Stimulated activated CD4-positive, alpha-beta T cell treated with anti-CD3 and anti-CD28 coated beads, Interleukin-12 subunit alpha, Interleukin-12 subunit beta, amount 100 ng/mL, for 24 hours (primary cell): ENCODE data around the gene MMP17.

Experiments used
- DNase-seq, 2 experiments: peaks; one replicate each; pipeline ENCODE4 v3.0.0-alpha.2; 2020; ENCODE audit warnings: low read depth in 2 of 2

Gene MMP17

DNA sequence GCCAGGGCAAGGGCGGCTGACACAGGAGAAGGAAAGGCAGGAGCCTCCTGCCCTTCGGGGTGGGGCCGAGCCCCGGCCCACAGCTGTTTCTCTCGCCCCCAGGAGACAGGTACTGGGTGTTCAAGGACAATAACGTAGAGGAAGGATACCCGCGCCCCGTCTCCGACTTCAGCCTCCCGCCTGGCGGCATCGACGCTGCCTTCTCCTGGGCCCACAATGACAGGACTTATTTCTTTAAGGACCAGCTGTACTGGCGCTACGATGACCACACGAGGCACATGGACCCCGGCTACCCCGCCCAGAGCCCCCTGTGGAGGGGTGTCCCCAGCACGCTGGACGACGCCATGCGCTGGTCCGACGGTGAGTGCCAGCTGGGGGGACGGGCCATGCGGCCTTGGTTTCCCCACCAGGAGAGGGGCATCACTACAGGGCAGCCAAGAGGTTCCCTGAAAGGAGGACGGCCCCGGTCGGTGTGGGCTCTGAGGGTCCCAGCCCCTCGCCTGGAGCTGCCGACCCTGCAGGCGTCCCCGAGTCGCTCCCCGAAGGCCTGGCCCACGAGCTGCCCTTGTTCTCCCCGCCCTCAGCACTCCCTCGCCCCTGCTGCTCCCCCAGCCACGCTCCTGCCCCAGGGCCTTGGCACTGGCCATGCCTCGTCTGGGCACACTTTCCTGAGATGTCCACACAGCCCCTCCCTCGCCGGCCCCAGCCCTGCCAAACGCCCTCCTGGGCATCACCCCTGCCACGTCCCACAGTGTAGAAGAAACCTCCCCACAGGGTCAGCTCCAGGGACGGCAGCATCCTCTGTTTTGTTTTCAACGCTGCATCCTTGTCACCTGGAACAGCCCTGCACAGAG is 21.7 kb downstream of the MMP17 start:
- no peak for DNase-seq

DNA sequence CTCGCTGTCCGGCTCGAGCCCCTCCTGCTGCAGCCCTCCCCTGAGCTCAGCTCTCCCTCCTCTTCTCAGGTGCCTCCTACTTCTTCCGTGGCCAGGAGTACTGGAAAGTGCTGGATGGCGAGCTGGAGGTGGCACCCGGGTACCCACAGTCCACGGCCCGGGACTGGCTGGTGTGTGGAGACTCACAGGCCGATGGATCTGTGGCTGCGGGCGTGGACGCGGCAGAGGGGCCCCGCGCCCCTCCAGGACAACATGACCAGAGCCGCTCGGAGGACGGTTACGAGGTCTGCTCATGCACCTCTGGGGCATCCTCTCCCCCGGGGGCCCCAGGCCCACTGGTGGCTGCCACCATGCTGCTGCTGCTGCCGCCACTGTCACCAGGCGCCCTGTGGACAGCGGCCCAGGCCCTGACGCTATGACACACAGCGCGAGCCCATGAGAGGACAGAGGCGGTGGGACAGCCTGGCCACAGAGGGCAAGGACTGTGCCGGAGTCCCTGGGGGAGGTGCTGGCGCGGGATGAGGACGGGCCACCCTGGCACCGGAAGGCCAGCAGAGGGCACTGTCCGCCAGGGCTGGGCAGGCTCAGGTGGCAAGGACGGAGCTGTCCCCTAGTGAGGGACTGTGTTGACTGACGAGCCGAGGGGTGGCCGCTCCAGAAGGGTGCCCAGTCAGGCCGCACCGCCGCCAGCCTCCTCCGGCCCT is 22.8 kb downstream of the MMP17 start:
- DNase-seq = no peak

DNA sequence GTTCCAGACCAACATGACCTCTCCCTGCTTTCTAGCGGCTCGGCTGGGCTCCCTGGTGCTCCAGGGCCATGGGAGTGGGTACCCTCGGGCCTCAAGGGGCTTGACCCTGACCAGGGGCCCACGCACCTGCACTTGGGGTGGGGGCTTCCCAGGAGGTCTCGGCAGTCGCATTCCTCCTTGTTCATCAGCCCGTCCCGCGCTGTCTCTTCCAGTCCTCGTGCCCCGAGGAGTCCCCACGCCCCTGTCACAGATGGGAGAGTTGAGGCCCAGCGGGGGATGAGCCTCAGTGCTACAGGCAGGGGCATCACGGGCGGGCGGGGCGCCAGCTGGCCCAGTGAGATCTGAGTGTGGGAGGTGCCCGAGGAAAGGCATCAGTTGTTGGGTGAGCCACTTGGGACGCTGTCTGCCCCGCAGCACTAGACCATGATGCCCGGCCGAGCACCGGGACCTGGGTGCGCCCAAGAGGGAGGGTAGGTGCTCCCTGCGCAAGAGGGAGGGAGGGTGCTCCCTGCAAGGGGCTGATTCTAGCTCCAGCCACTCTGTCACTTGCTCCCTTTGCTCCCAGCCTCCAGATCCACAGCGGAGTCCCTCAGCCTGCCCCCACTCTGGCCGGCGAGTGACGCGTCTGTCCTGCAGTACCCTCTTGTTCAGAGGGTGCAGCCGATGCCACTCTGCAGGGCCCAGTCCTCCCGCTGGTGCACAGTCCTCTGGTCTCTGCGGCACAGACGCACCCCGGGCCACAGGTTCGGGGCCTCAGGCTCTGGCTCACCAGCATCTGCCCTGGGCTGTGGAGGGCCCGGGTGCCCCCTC is 23.8 kb downstream of the MMP17 start:
- DNase-seq = no peak

DNA sequence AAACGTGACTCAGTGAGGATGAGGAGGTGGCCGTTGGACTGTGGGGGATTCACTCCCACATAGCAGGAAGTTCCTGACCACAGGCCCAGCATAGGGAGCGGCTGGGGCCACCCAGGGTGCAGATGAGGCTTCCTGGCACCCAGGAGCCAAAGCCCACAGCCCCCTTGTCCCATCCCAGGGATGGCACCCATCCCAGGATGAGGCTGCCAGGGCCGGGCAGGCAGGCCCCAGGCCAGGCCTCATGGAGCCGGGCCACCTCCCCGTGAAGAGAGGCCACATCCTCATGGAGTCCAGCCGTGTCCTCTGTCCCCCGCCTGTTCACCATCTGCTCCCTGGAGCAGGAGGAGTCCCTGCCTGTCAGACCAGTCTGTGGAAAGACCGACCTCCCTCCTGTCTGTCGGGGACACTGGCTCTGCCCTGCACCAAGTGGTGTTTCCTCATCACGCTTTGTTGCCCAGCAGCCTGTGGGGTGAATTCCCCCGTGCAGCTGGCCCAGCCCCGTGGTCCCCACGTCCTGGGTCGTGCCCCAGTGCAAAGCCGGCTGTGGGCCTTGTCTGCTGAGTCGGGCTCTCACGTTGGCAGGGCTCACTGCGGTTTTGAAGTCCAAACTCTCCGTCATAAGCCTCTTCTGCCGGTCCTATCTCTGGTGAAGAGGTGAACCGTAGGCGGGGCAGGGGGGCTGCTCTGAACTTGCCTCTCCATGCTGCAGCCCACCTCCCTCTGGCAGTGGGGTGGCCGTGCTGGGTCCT is 24.5 kb downstream of the MMP17 start:
- no peak for DNase-seq

DNA sequence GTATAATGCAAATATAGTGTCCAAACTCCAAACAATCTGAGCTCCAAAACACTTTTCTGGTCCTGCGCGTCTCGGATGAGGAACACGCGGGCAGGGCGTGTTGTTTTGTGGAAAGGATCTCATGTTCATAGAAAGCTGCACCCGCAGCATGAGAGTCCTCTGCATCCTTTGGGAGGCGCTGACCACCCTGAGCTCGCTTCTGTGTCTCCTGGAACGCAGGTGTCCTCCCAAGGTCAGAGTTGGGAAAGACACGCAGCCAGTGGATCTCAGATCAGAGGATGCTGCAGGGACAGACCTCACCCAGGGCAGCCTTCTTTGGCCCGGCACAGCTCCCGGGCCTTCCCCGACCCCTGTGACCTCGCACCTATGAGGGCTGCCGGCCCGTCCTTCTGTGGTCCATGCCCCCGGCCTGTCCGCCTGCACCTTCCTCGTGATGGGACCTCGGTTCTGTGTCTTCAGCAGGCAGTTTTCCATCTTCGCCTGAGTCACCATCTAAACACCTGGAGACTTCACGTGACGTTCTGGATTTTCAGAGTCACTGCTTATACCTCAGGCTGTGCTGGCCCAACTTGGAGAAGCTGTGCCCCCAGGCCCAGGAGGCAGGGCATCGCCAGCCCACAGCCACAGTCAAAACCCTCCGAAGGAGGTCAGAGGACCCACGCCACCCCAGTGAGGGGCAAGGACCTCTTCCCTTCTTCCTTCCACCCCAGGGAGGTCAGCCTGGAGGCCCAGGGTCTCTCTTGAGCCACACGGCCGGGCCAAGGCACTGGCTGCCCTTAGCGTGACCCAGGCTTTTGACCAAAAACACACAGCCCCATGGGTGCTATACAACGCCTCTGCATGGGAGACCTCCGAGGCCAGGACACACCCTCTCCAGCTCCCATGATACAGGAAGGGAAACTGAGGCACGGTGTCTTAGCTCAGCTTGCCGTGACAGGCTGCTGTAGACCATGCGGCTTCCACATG is 25.9 kb downstream of the MMP17 start:
- DNase-seq = no peak

DNA sequence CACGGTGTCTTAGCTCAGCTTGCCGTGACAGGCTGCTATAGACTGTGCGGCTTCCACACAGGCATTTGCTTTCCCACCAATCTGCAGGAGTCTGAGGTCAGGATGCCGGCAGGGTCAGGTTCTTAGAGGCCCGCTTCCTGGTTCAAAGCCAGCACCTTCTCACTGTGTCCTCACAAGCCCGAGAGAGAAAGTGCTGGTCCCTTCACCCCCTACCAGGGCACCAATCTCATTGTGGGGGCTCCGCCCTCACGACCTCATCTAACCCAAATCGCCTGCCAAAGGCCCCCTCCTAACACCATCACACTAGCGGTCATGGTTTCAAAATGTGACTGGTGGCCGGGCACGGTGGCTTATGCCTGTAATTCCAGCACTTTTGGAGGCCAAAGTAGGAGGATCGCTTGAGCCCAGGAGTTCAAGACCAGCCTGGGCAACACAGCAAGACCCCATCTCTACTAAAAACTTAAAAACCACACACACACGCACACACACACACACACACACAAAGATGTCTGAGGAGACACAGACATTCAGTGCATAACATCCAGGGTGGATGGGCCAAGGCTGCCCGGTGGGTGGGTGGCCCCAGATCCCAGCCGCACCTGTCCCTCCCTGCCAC is 26.8 kb downstream of the MMP17 start:
- DNase-seq = no peak

DNA sequence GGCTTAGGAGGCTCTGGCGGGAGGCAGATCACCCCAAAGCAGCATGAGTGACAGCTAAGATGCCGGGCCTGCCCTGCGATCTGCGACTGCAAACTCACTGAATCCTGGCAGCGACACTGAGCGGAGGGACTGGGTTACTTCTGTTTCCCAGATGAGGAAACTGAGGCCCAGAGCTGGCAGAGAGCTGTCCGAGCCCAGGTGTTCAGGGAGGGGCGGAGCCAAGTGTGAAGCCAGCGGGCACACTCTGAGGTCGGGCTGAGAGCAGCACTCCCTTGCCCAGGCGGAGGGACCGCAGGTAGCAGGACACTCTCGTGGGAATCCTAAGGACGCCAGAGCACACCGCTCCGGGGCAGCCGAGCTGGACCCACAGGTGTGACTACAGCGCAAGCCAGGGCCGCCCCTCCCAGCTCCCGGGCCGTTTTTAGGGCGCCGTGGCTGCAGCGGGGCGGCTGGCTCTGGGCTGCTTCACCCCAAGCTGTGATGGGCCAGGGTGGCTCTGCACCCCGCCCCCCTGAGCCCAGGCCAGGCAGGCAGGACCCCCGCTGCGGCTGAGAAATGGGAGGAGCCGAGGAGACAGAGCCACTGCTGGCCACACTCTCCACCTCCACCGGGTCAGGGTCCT is 27.4 kb downstream of the MMP17 start:
- no peak for DNase-seq

DNA sequence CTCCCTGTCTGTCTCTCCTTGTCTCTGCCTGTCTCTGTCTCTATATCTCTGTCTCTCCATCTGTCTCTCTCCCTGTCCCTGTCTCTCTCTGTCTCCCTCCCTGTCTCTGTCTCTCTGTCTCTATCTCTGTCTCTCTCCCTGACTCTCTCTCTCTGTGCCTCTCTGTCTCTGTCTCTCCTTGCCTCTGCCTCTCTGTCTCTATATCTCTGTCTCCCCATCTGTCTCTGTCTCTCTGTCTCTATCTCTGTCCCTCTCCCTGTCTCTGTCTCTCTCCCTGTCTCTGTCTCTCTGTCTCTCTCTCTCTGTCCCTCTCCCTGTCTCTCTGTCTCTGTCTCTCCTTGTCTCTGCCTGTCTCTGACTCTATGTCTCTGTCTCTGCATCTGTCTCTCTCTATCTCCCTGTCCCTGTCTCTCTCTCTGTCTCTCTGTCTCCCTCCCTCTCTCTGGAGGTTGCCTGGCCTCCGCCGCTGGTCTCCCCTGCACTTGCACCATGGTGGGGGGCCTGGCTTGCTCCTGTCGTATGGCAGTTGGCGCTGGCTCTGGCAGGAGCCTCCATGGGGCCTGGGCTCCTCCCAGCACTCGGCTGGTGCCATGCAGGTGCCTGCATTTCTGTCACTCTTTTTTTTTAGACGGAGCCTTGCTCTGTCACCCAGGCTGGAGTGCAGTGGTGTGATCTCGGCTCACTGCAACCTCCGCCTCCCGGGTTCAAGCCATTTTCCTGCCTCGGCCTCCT is 28.3 kb downstream of the MMP17 start:
- DNase-seq = no peak

DNA sequence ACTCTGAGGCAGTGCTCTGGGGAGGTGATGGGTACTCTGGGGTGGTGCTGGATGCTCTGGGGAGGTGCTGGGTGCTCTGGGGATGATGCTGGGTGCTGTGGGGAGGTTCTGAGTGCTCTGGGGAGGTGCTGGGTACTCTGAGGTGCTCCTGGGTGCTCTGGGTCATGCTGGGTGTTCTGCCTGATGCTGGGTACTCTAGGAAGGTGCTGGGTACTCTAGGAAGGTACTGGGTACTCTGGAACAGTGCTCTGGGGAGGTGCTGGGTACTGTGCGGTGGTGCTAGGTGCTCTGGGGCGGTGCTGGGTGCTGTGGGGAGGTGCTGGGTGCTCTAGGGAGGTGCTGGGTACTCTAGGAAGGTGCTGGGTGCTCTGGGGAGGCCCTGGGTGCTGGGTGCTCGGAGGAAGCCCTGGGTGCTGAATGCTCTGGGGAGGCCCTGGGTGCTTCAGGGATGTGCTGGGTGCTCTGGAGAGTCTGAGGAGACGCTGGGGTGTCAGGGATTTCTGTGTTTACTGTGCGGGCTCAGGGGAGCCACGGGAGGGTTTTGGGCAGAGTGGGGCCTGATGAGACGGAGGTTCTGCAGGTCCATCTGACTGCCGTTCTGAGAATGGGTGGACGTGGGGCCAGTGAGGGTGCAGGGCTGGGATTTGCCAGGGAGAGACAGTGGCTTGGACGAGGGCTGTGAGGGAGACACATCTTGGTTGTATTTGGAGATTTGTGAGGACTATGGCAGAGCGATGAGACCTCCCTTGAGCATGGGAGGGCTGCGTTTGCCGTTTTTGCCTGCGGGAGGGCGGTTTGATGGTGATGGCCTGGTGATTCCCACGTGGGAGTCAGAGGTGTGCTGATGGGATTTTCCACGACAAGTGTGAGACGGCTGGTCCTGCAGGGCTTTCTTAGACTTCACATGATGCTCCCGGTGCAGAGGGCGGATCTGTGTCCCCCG is 30.0 kb downstream of the MMP17 start:
- no peak for DNase-seq

DNA sequence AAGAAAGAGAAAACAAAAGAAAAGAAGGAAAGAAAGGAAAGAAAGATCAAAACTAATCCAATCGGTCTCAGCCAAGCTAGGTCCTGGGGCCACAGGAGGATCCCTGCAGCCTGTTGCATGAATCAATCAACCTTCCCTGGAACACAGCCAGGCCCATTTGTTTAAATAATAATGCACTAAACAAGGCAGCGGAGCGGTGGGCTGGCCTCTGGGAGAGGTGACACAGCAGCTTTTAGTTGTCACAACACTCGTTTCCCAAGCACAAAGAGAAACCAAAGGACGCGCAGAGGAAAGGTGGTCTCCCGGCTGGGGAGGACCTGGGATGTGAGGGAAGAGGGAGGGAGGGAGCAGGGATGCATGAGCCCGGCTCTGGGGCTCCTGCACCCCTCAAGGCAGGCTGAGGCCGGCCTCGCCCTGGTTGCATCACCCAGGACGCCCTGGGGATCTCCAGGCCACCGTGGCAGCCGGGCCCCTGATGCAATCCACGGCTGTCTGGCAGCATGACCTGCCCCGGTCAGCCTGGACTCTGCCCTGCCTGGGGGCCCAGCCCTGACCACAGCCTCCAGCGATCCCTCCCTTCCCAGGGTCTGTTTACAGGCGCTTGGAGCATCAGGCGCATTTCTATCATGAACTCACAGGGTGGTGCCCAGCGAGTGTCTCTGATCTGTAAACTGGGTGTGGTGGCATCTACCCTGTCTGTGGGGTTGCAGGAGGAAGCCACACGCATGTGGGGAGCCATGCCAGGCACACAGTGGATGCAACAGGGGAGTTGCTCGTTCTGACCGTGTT is 32.5 kb downstream of the MMP17 start:
- DNase-seq = no peak

DNA sequence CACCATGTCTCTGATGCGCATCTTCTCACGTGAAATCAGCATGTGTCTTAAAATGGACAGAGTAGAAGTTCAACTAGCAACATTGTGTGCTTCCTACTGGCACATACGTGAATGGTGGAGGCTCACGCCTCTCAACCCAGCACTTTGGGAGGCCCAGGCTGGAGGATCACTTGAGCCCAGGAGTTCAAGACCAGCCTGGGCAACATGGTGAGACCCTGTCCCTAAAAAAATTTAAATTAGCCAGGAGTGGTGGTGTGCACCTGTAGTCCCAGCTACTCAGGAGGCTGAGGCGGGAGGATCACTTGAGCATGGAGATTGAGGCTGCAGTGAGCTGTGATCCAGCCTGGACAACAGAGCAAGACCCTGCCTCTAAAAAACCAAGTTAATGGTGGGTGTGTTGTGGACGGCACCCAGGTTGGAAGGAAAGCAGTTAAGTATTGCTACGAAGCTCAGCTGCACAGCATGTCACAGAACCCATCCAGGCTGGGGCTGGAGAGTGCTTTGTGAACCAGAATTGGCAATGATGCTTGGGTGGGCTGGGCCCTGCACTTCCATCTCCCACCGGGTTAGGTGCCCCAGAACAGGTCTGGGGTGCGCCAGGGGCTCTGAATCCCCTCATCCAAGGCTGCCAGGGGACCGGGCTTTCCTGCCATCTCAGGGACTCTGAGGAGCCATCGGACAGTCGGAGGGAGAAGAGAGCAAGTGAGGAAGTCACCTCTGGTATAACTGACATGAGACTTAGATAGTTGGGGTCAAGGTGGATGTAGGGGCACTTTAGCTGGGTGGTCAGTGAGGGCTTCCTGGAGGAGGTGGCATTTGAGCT is 33.3 kb downstream of the MMP17 start:
- no peak for DNase-seq

DNA sequence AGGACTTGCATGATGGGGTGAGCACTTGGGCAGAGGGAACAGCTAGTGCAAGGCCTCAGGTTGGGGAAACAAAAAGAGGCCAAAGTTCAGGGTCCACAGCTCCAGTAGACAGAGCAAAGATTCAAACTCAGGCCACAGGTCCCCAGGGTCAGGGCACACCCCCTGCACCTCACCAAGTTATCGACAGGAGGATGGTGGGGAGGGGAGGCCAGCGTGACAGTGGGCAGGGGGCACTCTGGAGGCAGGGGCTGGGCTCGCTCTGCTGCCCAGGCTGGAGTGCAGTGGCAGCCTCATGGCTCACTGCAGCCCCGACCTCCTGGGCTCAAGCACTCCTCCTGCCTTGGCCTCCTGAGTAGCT is 33.9 kb downstream of the MMP17 start:
- no peak for DNase-seq

DNA sequence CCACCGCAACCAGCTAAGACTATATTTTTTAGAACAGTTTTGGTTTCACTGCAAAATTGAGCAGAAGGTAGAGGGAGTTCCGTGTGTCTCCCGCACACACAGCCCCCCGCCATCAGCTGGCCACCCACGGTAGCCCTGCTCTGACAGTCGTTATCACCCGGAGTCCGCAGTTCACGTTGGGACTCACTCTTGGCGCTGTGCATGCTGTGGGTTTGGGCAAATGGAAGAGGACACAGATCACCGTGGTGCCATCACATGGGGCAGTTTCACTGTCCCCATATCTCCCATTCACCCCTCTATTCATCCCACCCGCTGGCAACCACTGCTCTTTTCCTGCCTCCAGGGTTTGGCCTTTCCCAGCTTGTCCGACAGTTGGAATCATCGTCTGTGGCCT is 34.4 kb downstream of the MMP17 start:
- no peak for DNase-seq

DNA sequence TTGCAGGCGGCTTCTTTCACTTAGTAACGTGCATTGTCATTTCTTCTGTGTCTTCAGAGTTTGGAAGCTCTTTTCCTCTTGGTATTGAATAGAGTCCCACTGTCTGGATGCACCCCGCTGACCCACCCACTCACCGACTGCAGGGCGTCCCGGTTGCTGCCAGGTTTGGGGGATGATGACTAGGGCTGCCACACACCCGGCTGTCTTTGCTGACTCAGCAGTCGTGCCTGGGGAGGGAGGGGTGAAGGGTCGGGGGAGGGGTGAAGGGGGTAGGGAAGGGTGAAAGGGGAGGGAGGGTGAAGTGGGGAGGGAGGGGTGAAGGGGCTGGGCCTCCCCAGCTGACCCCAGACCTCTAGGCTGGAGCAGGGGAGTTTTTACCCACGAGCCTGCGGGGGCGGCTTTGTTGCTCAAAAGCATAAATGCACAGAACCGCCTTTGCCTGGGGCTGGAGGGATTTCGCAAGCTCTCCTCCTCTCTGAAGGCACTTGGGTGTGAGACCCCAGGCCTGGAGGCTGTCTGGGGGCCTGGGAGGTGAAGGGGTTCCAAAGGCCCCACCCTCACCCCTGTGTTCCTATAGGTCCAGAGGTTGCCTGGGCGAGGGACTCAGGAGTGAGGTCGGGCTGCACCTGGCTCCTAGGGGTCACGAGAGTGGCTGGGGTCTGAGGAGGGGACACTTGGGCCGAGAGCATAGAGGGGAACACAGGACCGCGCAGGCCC is 35.0 kb downstream of the MMP17 start:
- no peak for DNase-seq

DNA sequence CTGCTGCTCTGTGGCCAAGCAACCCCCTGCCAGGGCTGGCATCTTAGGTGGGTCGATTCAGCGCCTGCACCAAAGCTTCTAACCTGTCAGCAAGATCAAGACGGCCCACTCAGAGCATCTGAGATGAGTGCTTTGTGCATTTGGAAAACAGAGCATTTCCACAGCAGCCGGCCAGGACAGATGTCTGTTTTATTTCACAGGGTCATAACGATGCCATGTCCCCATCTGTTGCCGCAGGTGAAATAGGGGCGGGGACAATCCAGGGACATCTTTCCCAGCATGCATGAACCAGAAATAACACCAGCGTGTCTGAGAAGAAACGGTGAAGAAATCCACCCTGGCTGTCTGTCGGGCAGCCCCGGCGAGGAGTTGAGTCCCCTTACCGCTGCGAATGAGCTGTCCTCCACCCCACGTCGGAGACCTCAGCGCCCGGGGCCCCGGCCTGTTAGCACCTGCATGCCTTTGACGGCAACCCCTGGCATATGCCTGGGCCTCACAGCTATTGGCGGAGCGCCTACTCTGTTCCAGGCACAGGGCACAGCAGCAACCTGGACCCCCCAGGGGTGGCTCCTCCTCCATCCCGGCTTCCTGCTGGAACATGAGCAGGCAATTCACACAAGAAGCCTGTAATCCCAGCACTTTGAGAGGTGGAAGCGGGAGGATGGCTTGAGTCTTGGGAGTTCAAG is 35.7 kb downstream of the MMP17 start:
- DNase-seq = no peak
